HepG2 (cell line): ENCODE results near the gene CATSPERD. TPM values are rescaled to one million over a fixed set of nuclear protein-coding genes. Genes with fewer than 3 reads are reported as not detected.

Experiments used
- AHR ChIP-seq: IDR thresholded peaks from 2 replicates; pipeline ENCODE4 v1.6.1; 2018; ENCODE audit warnings: missing genetic modification reagents, missing compliant biosample characterization
- ARHGAP35 ChIP-seq: sonication (generic); formaldehyde crosslinking; IDR thresholded peaks from 2 replicates; pipeline ENCODE4 v1.9.0; 2022; ENCODE audit warnings: mild to moderate bottlenecking, inconsistent platforms, moderate library complexity, missing genetic modification reagents, borderline replicate concordance
- ARID2 ChIP-seq: sonication (generic); formaldehyde crosslinking; IDR thresholded peaks from 2 replicates; pipeline ENCODE4 v1.8.1; 2022; ENCODE audit warnings: mild to moderate bottlenecking, missing genetic modification reagents, borderline replicate concordance
- ARNT ChIP-seq: fragments of 450-650 bp; IDR thresholded peaks from 2 replicates; pipeline ENCODE4 v1.6.1; 2017
- CENPT ChIP-seq: sonication (generic); formaldehyde crosslinking; IDR thresholded peaks from 2 replicates; pipeline ENCODE4 v1.8.0; 2022; ENCODE audit warnings: low read depth, mild to moderate bottlenecking, moderate library complexity, missing genetic modification reagents
- DMAP1 ChIP-seq: IDR thresholded peaks from 2 replicates; pipeline ENCODE4 v1.6.1; 2016
- DNMT1 ChIP-seq: sonication (generic); formaldehyde crosslinking; IDR thresholded peaks from 2 replicates; pipeline ENCODE4 v1.5.1; 2020; ENCODE audit warnings: mild to moderate bottlenecking, missing genetic modification reagents
- HMGXB4 ChIP-seq, 2 experiments: sonication (generic) in 1 of 2; formaldehyde crosslinking in 1 of 2; IDR thresholded peaks; 2 replicates each; pipeline versions ENCODE4 v1.4.0 to v1.6.1; 2018 to 2020; ENCODE audit warnings: missing genetic modification reagents in 2 of 2, borderline replicate concordance in 1 of 2, low read depth in 1 of 2, mild to moderate bottlenecking in 1 of 2, missing biosample characterization in 1 of 2
- HOXA3 ChIP-seq: sonication (generic); formaldehyde crosslinking; IDR thresholded peaks from 2 replicates; pipeline ENCODE4 v1.5.0; 2020; ENCODE audit warnings: missing genetic modification reagents
- PAXIP1 ChIP-seq: sonication (generic); formaldehyde crosslinking; conservative IDR thresholded peaks from 2 replicates; pipeline ENCODE4 v1.4.0; 2020; ENCODE audit warnings: mild to moderate bottlenecking, missing genetic modification reagents, moderate library complexity
- PLRG1 ChIP-seq: fragments of 450-650 bp; conservative IDR thresholded peaks from 2 replicates; pipeline ENCODE4 v1.6.1; 2016
- REL ChIP-seq: sonication (generic); formaldehyde crosslinking; conservative IDR thresholded peaks from 2 replicates; pipeline ENCODE4 v1.8.0; 2022; ENCODE audit warnings: mild to moderate bottlenecking, missing genetic modification reagents, moderate library complexity
- SMAD1 ChIP-seq: sonication (generic); formaldehyde crosslinking; IDR thresholded peaks from 2 replicates; pipeline ENCODE4 v1.4.0; 2020; ENCODE audit warnings: missing genetic modification reagents, low read depth, mild to moderate bottlenecking, borderline replicate concordance
- ZBTB25 ChIP-seq: IDR thresholded peaks from 2 replicates; pipeline ENCODE4 v1.6.1; 2018; ENCODE audit warnings: missing genetic modification reagents
- ZBTB7B ChIP-seq: sonication (generic); formaldehyde crosslinking; IDR thresholded peaks from 2 replicates; pipeline ENCODE4 v1.4.0; 2020; ENCODE audit warnings: missing genetic modification reagents
- ZNF101 ChIP-seq: sonication (generic); formaldehyde crosslinking; IDR thresholded peaks from 2 replicates; pipeline ENCODE4 v1.4.0; 2020; ENCODE audit warnings: mild to moderate bottlenecking, low read depth, missing genetic modification reagents, borderline replicate concordance
- ZNF180 ChIP-seq: sonication (generic); formaldehyde crosslinking; IDR thresholded peaks from 2 replicates; pipeline ENCODE4 v1.4.0; 2020; ENCODE audit warnings: low read depth, missing genetic modification reagents, borderline replicate concordance
- ZNF280D ChIP-seq: sonication (generic); formaldehyde crosslinking; IDR thresholded peaks from 2 replicates; pipeline ENCODE4 v1.5.1; 2020; ENCODE audit warnings: mild to moderate bottlenecking, missing genetic modification reagents
- ZSCAN30 ChIP-seq: sonication (generic); formaldehyde crosslinking; IDR thresholded peaks from 2 replicates; pipeline ENCODE4 v1.5.0; 2020; ENCODE audit warnings: mild to moderate bottlenecking, missing genetic modification reagents
- polyA plus RNA-seq, 8 experiments: library from polyadenylated mRNA; depleted of rRNA in 3 of 8; stranded (reverse) in 7 of 8; unstranded in 1 of 8; fragments of >200 nt; fragmentation: Illumina TruSeq in 4 of 8; extraction: Trizol in 4 of 8; gene quantifications; 2 replicates each; pipeline versions ENCODE4 v1.2.1 to v1.2.3, GENCODE V29; 2011 to 2016; ENCODE audit warnings: low read depth in 4 of 8, missing spikeins in 1 of 8, mixed read lengths in 1 of 8; ENCODE audit not compliant: insufficient read depth in 1 of 8
- total RNA-seq, 5 experiments: library from RNA; depleted of rRNA; stranded (reverse); fragments of >200 nt; fragmentation: Illumina TruSeq; extraction: Trizol; gene quantifications; 2 replicates each; pipeline ENCODE4 v1.2.3, GENCODE V29; 2016; ENCODE audit warnings: low read depth in 1 of 5

CATSPERD gene
- total and polyA plus RNA-seq, 2 of the 13 experiments (the other 11 are each of a cell fraction or from before 2014, with no cell fraction given) = 0.04 TPM; not detected in 1

- peak in 1 of 2 experiments; percentile 67; a peak in 3 of 4 replicates for TF ChIP-seq HMGXB4 (CRISPR knock-in tag; IDR thresholded peaks at IDR 0.05; ENCODE audit: borderline replicate concordance in 1 of 2, low read depth in 1 of 2)
- peak; percentile 15; the same call in 1 of the 2 replicates for TF ChIP-seq ARHGAP35 (CRISPR knock-in tag)
- TF ChIP-seq ZBTB25 (CRISPR knock-in tag) = peak; percentile 92
- peak; percentile 90 for TF ChIP-seq AHR (CRISPR knock-in tag)
- TF ChIP-seq PAXIP1 = peak; percentile 58; the same call in 1 of the 2 replicates
- TF ChIP-seq ARNT = no peak
- peak; percentile 79; the same call in 1 of the 2 replicates for TF ChIP-seq DMAP1 (CRISPR knock-in tag)
- TF ChIP-seq ZNF280D (CRISPR knock-in tag) = peak; percentile 75; the same call in 1 of the 2 replicates
- peak; percentile 50; the same call in 1 of the 2 replicates for TF ChIP-seq SMAD1 (CRISPR knock-in tag)
- no peak; the same call in 1 of the 2 replicates for TF ChIP-seq CENPT
- peak; percentile 92 for TF ChIP-seq DNMT1 (CRISPR knock-in tag)
- TF ChIP-seq HOXA3 = peak; percentile 77; the same call in 1 of the 2 replicates
- no peak; the same call in 1 of the 2 replicates for TF ChIP-seq ZNF180 (CRISPR knock-in tag)
- no peak for TF ChIP-seq ZNF101 (CRISPR knock-in tag)
- no peak; the same call in 1 of the 2 replicates for TF ChIP-seq ZBTB7B
- no peak for TF ChIP-seq ARID2 (CRISPR knock-in tag)
- peak; percentile 83; the same call in 1 of the 2 replicates for TF ChIP-seq REL (CRISPR knock-in tag)
- no peak for TF ChIP-seq PLRG1
- TF ChIP-seq ZSCAN30 (CRISPR knock-in tag) = no peak
Observed at GRCh38 chr19:5827891-5828660, 107.6 kb downstream of the CATSPERD start (continued).
